DND-41 (cell line): ENCODE results near the gene ATP9B.

ENCODE experiments used
- CTCF ChIP-seq: IDR thresholded peaks from 2 replicates; pipeline ENCODE4 v1.5.1; 2012; ENCODE audit warnings: borderline replicate concordance, low read length, moderate library complexity, mild to moderate bottlenecking; ENCODE audit not compliant: poor library complexity, severe bottlenecking; ENCODE audit errors: extremely low read depth
- EZH2 ChIP-seq: IDR thresholded peaks from 3 replicates; pipeline ENCODE4 v1.6.1; 2012; ENCODE audit warnings: borderline replicate concordance, low read depth, mild to moderate bottlenecking, moderate library complexity, low read length, inconsistent platforms; ENCODE audit not compliant: severe bottlenecking

DNA sequence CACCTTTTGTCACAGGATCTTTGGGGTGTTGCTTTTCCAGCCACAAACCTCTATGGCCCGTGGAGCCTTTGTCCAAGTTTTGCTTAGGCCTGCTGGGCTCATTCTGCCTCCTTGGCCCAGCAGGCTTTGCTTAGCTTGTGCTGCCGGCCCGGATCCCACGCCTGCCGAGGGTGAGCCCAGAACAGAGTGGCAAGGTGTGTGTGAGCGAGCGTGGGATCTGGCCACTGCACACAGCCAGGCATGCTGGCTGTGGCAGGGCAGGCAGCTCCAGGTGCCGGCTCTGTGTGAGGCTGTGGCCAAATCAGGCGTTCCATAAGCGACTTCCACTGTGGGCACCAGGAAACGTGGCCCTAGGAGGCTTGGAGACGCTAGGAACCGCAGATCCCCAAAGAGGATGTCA, 97.5 kb downstream of the ATP9B start:
- no peak for TF ChIP-seq CTCF
- no peak for TF ChIP-seq EZH2
